Measurements from ENCODE around the gene NDUFS8.

Gene NDUFS8

DNA sequence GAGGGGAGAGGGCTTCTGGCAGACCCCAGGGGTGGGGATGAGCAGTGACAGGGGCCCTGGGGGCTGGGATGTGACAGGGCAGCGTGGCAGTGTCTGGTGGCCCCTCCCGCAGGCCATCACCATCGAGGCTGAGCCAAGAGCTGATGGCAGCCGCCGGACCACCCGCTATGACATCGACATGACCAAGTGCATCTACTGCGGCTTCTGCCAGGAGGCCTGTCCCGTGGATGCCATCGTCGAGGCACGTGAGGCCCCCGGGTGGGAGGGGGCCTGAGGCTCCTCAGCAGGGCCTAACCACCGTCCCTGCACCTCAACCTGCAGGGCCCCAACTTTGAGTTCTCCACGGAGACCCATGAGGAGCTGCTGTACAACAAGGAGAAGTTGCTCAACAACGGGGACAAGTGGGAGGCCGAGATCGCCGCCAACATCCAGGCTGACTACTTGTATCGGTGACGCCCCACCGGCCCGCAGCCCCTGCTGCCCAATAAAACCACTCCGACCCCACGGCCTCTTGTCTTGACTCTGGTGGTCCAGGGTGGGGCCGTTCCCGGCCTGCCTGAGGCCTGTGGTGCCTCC, 5.7 kb downstream of the NDUFS8 start:
- ATAC-seq (no peak), DNase-seq (ENCODE audit: low spot score in 2 of 2) (no peak)
- H3K27ac Mint-ChIP-seq: peak overlapping the region; percentile 100
- H3K4me1 Mint-ChIP-seq: peaks cover 42% of the 10 kb centered on the region
- H3K36me3 Mint-ChIP-seq: peaks cover 47% of the 10 kb centered on the region
- H3K4me3 Mint-ChIP-seq: peak overlapping the region; percentile 76
- H3K9me3 Mint-ChIP-seq: no peaks in the 10 kb centered on the region

DNA sequence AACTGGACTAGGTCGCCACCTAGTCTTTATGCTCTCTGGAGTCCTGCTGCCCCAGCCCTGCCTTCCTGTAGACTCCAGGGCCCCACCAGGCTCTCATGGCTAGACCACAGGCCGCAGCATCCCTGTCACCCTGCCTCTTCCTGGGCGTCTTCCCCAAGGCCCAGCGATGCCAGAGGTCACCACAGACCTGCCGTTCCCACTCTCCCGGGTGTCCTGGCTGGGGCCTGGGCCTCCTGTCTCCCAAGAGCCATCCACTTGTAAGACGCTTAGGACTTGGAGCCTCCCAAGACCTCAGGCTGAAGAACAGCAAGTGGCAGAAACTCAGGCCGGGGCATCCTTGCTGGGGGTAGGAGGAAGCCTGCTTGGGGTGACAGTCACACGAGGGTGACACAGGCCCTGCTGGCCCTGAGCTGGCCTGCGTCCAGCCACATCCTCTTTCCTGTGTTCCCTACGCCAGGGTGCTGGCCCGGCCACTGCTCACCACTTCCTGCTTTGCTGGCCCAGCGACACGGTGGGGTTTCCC, 6.3 kb downstream of the NDUFS8 start:
- H3K36me3 Mint-ChIP-seq: peaks cover 46% of the 10 kb centered on the region
- no peaks in the 10 kb centered on the region for H3K9me3 Mint-ChIP-seq
- DNase-seq (ENCODE audit: low spot score in 2 of 2) (peak; percentile 33 to 77), ATAC-seq (peak; percentile 78)
- H3K4me3 Mint-ChIP-seq: peak overlapping the region; percentile 76
- peaks cover 41% of the 10 kb centered on the region for H3K4me1 Mint-ChIP-seq
- H3K27ac Mint-ChIP-seq: peak overlapping the region; percentile 100

DNA sequence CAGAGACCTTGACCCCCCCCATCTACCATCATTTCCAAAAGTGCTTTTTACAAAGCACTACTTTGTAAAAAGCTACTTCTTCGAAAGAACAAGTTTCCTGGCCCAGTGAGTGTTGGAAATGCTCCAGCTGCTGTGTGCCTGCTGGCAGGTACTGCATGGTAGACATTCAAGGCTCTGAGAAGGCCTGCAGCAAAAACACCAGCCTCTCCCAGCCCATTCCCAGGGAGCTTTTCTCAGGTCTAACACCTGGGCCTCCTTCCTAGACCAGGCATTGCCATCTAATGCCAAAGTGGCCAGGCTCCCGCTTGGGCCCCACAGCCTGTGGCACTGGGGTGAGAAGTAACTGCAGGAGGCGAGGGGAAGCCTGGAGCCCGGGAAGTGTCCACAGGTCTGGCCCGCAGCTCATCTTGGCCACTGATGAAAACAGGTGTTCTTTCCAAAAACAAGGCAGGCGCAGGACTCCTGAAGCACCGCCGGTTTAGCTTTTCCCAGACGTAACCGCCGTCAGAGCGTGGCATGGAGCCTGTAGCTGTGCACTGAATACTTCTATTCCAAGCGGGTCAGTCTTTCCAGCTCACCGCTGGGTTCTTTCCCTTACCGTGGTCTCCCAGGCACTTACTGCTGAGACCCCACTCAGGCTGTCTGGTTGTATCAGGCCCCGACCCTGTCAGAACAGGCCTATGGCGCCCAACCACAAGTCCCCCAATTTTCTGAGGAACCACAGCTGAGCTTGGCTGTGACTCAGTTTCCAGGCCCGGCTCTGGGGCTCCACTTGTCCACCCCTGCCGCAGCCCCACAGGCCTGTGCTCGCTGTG, 7.1 kb downstream of the NDUFS8 start:
- peak overlapping the region; percentile 76 for H3K4me3 Mint-ChIP-seq
- peaks cover 41% of the 10 kb centered on the region for H3K4me1 Mint-ChIP-seq
- peaks cover 49% of the 10 kb centered on the region for H3K36me3 Mint-ChIP-seq

DNA sequence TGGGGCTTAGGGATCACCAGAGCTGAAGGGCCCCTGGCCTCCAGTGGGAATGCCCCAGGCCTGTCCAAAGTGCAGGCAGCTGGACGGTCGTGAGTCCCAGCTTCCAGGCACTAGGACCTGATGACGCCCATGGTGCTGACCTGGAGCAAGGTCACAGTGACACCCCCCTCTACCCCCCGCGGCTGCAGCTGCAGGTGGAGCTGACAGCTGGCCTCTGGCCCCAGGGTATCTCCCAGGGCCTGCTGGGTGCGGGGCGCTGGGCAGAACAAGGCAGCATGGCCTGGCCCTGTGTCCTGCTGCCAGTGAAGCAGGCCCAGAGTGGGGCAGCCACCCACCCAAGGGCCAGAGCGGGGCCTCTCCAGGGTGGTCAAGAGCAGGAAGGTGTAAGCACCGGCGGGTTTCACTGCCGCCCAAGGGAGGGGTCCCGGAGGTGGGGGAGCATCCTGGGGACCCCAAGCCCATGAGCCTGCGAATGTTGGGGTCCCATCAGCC, 7.8 kb downstream of the NDUFS8 start:
- Mint-ChIP-seq H3K4me1 (peaks cover 41% of the 10 kb centered on the region), H3K36me3 (peaks cover 49% of the 10 kb centered on the region), H3K27ac (peak overlapping the region; percentile 100), H3K4me3 (peak overlapping the region; percentile 91), H3K9me3 (no peaks in the 10 kb centered on the region)
- DNase-seq (ENCODE audit: low spot score in 2 of 2): no peak
- no peak for ATAC-seq

More for the DNA sequence above, 7.1 kb downstream of the NDUFS8 start:
- ATAC-seq (no peak), DNase-seq (ENCODE audit: low spot score in 2 of 2) (no peak)
- H3K9me3 Mint-ChIP-seq: no peaks in the 10 kb centered on the region
- H3K27ac Mint-ChIP-seq: peak overlapping the region; percentile 100

DNA sequence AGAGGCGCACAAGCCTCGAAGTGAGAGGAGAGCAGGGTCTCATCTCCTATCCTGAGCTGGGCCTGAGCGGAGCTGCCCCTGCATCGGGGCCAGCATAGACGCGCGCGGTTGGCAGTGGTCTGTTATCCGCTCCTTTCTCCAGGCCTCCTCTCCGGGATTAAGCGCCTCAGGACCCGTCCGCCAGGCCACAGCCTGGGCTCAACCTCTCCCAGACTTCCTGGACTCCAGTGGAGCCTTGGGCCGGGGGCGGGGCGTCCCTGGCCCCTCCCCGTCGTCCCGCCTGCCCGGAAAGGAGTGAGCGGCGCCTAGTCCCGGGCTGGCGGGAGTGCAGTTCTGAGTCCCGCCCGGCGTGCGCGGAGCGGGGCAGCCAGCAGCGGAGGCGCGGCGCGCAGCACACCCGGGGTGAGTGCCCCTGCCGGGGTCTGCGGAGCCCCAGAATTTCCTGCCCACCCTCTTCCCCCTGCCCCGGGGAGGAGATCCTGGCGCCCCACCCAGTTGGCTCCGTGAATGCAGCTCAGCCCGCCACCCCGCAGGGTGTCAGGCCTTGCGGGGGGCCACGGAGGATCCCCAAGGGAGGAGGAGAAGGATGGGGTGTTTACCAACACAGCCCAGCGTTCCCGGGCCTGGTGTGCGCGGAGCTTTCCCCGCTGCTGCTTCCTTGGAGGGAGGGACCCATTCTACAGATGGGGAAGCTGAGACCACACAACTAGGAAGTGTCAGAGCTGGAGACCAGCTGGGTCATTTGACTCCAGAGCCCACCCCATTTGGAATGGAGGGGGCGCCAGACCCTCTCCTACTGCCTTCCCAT, 8.4 kb downstream of the NDUFS8 start, which contains the start of gene TCIRG1:
TSS of gene TCIRG1 (plus strand) at position 308 of the 808 bp plus-strand sequence. CDS start 2,247 bp downstream, outside the sequence.
- Mint-ChIP-seq H3K4me3 (peak within 1 kb of the TSS; percentile 91), H3K36me3 (peaks cover 47% of the 10 kb centered on the region), H3K27ac (peak within 1 kb of the TSS; percentile 100), H3K9me3 (no peaks in the 10 kb centered on the region), H3K4me1 (peaks cover 41% of the 10 kb centered on the region)
- DNase-seq (ENCODE audit: low spot score in 2 of 2) (peak; percentile 39 to 76), ATAC-seq (peak; percentile 69)

DNA sequence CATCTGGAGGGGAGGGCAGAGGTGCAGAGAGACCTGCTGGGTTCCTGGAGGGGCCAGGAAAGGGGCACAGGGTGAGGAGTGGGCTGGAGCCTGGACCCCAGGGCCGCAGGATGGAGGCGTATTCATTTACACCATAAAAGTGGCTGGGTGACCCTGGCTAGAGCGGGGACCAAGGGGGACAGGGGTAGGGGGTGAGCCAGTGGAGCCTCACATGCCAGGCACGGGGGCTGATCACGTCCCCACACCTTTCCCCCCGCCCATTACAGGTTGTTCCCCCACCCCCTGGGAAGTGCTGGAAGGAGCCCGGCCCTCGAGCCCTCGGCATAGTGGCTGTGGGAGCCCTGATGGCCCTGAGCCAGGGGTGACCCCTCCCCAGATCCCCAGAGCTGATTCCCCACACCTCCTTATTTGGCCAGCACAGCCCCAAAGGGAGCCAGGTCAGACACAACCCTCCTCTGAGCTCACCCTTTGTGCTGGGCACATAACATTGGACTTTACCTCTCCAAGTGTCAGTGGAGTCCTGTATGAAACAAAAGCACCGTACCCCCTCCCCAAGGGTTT, 9.1 kb downstream of the NDUFS8 start:
- Mint-ChIP-seq H3K36me3 (peaks cover 41% of the 10 kb centered on the region), H3K4me3 (peak overlapping the region; percentile 91), H3K27ac (peak overlapping the region; percentile 100), H3K9me3 (no peaks in the 10 kb centered on the region), H3K4me1 (peaks cover 41% of the 10 kb centered on the region)
- peak in 1 of 2 donors; percentile 65 for DNase-seq (ENCODE audit: low spot score in 2 of 2)
- ATAC-seq: peak; percentile 4

DNA sequence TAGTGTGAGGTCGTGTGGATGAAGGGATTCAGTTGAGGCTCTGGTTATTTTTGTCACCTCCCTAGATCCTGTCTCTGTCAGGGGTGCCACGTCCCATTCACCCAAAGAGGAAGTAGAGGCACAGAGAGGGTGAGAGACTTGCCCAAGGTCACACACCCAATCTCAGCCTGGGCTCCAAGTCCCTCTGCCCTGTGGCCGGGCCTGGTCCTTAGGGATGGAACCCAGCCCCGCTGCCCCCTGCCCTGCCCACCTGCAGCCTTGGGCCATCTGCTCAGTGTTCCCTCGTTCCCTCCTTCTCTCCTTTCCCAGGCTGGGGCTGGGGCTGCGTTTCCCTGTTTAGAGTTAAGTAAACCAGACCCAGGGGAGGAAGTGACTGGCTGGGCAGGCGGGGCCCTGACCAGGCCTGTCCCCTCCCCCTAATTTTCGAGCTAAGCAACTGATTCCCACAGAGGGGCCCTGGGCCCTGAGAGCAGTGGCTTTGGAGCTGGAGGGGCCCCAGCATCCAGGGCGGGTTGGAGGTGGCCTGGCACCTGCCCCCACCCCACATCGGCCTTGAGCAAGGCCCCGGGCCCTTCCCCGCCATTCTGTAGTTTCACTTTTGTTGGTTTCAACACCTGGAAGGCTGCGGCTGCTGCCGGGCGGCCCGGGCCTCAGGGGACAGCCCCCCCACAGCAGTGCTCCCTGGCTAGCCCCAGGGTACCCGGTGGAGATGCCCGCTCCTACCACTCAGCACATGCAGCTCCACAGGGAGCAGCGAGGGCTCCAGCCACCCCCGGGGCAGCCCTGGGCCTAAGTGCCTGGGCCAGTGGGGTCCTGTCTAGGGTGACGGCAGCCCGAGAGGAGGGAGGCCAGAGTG, 9.8 kb downstream of the NDUFS8 start:
- peak in 1 of 2 donors; percentile 76 for DNase-seq (ENCODE audit: low spot score in 2 of 2)
- peak overlapping the region; percentile 100 for H3K27ac Mint-ChIP-seq
- H3K9me3 Mint-ChIP-seq: no peaks in the 10 kb centered on the region
- peak overlapping the region; percentile 91 for H3K4me3 Mint-ChIP-seq
- H3K36me3 Mint-ChIP-seq: peaks cover 42% of the 10 kb centered on the region
- peak; percentile 47 for ATAC-seq
- peaks cover 41% of the 10 kb centered on the region for H3K4me1 Mint-ChIP-seq

DNA sequence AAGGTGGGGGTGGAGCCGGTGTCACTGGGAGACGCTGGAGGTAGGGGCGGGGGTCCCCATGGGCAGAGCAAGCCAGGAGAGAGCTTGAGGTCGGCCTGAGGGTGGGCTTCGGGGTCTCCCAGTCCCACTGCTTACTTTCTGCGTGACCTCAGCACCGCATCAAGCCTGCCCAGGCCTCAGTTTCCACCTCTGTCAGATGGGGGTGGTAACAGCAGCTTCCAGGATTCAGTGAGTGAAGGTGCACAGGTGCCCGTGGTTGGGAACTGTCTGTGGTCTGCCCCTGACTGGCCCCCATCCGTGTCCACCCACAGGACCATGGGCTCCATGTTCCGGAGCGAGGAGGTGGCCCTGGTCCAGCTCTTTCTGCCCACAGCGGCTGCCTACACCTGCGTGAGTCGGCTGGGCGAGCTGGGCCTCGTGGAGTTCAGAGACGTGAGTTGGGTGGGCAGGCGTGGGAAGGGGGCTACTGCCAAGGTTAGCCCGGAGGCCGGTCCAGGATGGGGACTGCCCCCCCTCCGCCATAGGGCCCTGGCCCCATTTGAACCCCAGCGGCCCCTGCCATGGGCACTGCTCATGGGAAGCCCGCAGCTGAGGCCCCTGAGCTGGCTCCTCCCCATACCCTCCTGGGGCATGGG, 10.6 kb downstream of the NDUFS8 start:
- no peak for DNase-seq (ENCODE audit: low spot score in 2 of 2)
- Mint-ChIP-seq H3K27ac (peak overlapping the region; percentile 100), H3K4me1 (peaks cover 39% of the 10 kb centered on the region)

DNA sequence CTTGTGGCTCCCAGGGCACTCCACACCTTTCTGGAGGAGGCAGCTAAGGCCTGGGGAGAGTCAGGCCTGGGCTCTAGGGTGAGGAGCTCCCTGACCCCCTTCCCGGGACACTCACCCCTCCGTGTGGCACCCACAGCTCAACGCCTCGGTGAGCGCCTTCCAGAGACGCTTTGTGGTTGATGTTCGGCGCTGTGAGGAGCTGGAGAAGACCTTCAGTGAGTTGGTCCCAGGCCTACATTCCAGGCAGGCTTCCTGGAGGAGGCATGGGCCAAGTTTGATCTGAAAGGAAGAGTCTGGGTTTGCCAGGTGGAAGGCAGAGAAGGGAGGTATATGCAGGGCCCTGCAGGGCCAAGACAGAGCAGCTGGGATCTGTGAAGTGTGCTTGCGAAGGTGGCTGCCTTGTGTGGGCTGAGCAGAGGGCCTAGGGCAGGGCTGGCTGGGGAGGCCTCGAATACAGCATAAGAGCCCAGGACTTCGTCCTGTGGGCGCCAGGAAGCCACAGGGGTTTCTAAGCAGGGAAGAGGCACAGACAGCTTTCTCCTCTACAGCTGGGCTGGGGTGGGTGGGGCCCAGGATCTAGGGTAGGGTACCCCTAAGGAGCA, 11.2 kb downstream of the NDUFS8 start:
- H3K36me3 Mint-ChIP-seq: peaks cover 44% of the 10 kb centered on the region
- no peak for ATAC-seq
- H3K27ac Mint-ChIP-seq: peak overlapping the region; percentile 89
- H3K9me3 Mint-ChIP-seq: no peaks in the 10 kb centered on the region
- DNase-seq (ENCODE audit: low spot score in 2 of 2): no peak
- peak overlapping the region; percentile 91 for H3K4me3 Mint-ChIP-seq
- H3K4me1 Mint-ChIP-seq: peaks cover 33% of the 10 kb centered on the region

More for the DNA sequence above, 10.6 kb downstream of the NDUFS8 start:
- Mint-ChIP-seq H3K9me3 (no peaks in the 10 kb centered on the region), H3K4me3 (peak overlapping the region; percentile 91), H3K36me3 (peaks cover 42% of the 10 kb centered on the region)
- no peak for ATAC-seq

DNA sequence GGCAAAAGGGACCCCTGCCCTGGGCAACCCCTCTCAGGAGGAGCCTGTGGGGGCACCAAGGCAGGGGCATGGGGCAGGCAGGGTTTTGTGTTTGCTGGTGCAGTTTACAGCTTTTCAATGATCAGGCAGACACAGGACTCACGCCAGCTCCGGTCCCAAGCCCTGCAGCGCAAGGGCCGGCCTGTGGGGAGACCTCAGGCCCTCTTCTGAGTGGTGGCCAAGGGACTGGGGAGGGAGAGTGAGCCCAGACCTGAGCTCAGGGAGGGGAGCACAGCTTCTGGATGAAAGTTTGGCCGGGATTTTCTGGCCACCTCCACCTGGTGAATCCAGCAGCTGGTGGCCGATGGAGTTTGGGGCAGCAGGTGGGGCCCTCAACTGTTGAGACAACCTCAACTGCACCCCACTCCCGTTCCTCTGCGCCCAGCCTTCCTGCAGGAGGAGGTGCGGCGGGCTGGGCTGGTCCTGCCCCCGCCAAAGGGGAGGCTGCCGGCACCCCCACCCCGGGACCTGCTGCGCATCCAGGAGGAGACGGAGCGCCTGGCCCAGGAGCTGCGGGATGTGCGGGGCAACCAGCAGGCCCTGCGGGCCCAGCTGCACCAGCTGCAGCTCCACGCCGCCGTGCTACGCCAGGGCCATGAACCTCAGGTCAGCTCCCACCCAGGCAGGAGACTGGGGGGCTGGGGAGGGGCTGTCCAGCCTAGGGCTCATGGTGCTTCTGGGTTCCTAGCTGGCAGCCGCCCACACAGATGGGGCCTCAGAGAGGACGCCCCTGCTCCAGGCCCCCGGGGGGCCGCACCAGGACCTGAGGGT, 11.9 kb downstream of the NDUFS8 start:
- ATAC-seq: no peak
- Mint-ChIP-seq H3K4me3 (peak overlapping the region; percentile 91), H3K27ac (peak overlapping the region; percentile 89), H3K36me3 (peaks cover 47% of the 10 kb centered on the region), H3K9me3 (no peaks in the 10 kb centered on the region), H3K4me1 (peaks cover 26% of the 10 kb centered on the region)
- DNase-seq (ENCODE audit: low spot score in 2 of 2): no peak

DNA sequence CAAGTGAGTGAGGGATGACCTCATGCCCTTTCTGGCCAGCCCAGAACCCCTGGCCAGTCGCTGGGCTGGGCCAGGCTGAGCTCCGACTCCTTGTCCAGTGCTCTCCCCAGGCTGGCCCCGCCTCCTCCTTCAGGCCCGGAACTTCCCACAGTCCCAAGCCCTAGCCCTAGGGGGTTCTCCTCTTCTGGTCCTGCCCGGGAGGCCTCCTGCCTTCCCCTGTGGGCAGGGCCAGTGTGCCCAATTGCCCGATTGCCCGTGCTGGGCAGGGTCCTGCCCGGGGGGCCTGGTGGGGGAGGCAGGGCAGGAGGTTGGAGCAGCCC, 12.5 kb downstream of the NDUFS8 start:
- Mint-ChIP-seq H3K36me3 (peaks cover 52% of the 10 kb centered on the region), H3K4me1 (peaks cover 22% of the 10 kb centered on the region), H3K4me3 (no peak overlapping the region), H3K9me3 (no peaks in the 10 kb centered on the region), H3K27ac (no peak overlapping the region)
- DNase-seq (ENCODE audit: low spot score in 2 of 2) (no peak), ATAC-seq (no peak)

DNA sequence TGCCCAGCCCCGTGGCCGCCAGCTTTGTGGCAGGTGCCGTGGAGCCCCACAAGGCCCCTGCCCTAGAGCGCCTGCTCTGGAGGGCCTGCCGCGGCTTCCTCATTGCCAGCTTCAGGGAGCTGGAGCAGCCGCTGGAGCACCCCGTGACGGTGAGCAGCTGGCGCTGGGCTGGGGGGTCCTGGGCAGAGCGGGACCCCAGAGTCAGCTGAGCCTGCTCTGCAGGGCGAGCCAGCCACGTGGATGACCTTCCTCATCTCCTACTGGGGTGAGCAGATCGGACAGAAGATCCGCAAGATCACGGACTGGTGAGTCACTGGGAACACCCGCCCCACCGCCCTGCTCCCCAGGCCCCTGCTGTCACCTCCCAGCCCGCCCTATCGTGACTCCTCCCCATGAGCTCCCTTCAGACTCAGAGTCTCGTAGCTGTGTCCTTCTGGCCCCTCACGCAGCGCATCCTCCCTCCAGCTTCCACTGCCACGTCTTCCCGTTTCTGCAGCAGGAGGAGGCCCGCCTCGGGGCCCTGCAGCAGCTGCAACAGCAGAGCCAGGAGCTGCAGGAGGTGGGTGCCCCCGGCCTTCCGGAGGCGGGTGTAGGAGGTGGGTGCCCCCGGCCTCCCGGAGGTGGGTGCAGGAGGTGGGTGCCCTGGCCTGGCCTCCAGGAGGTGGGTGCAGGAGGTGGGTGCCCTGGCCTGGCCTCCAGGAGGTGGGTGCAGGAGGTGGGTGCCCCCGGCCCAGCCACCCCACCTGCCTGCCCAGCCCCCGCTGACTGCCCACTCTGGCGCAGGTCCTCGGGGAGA, 13.1 kb downstream of the NDUFS8 start:
- Mint-ChIP-seq H3K9me3 (no peaks in the 10 kb centered on the region), H3K4me1 (peaks cover 22% of the 10 kb centered on the region), H3K27ac (no peak overlapping the region), H3K36me3 (peaks cover 58% of the 10 kb centered on the region), H3K4me3 (no peak overlapping the region)
- no peak for DNase-seq (ENCODE audit: low spot score in 2 of 2)
- no peak for ATAC-seq
